HepG2 (cell line): Measurements from ENCODE around the gene SPTSSA. TPM values are rescaled to one million over a fixed set of nuclear protein-coding genes. Genes with fewer than 3 reads are reported as not detected.

Source experiments
- ATAC-seq: fragments of 200-7000 bp; cut with Tn5 transposase; 3 replicates; pipeline ENCODE4 v1.9.1; 2020; ENCODE audit warnings: mild to moderate bottlenecking, moderate library complexity
- BruUV-seq: library from RNA; stranded (reverse); fragments of 400-500 nt; replicated peaks from 2 replicates; lab custom pipeline; 2021; lab: Mats Ljungman, UMichigan
- CTCF ChIA-PET: fragments of 300-600 bp; formaldehyde crosslinking; extraction: SDS; loops from one replicate; lab custom pipeline; 2021; ENCODE audit warnings: low total read pairs, inconsistent platforms, low intra/inter-chr PET ratio; lab: Yijun Ruan, JAX
- POLR2A ChIA-PET: fragments of 350-600 bp; sonication (Branson Sonifier 250); formaldehyde crosslinking; loops from one replicate; lab custom pipeline; 2020; ENCODE audit warnings: antibody characterized with exemption, inconsistent platforms; lab: Yijun Ruan, JAX
- DNase-seq: peaks from one replicate; pipeline ENCODE4 v3.0.0-alpha.2; 2015; ENCODE audit warnings: low spot score
- FAIRE-seq: peaks from 3 replicates; lab custom pipeline; 2011; peaks lifted over from hg19 to GRCh38; lab: Jason Lieb, UNC
- H2AFZ ChIP-seq: one replicate; pipeline ENCODE4 v1.6.1; 2011; ENCODE audit warnings: low read length, inconsistent platforms
- H3K27ac ChIP-seq: fragments of 300-600 bp; 3 replicates; pipeline ENCODE4 v1.8.0; 2011; ENCODE audit warnings: mixed run types, mild to moderate bottlenecking, mixed read lengths, low read length, inconsistent platforms; ENCODE audit not compliant: insufficient read depth; ENCODE audit errors: extremely low read length
- H3K27me3 ChIP-seq, 2 experiments: fragments of 200-600 bp in 1 of 2; 2 replicates in 1 of 2; 3 replicates in 1 of 2; pipeline versions ENCODE4 v1.6.0 to v1.8.0; 2011; ENCODE audit warnings: low read length in 2 of 2, mild to moderate bottlenecking in 2 of 2, moderate library complexity in 2 of 2, inconsistent platforms in 1 of 2; ENCODE audit not compliant: insufficient read depth in 2 of 2, control insufficient read depth in 1 of 2
- H3K36me3 ChIP-seq, 2 experiments: fragments of 200-600 bp in 1 of 2; replicated peaks in 1 of 2; 2 replicates in 1 of 2; 3 replicates in 1 of 2; pipeline versions ENCODE4 v1.5.1 to v1.8.0; 2011; ENCODE audit warnings: low read length in 2 of 2, inconsistent platforms in 1 of 2; ENCODE audit not compliant: insufficient read depth in 2 of 2, control insufficient read depth in 1 of 2
- H3K4me1 ChIP-seq: 2 replicates; pipeline ENCODE4 v1.5.1; 2012; ENCODE audit warnings: low read length, inconsistent platforms; ENCODE audit not compliant: insufficient read depth
- H3K4me2 ChIP-seq: 2 replicates; pipeline ENCODE4 v1.6.0; 2011; ENCODE audit warnings: low read depth, low read length, inconsistent platforms
- H3K4me3 ChIP-seq, 3 experiments: fragments of 200-600 bp in 1 of 3; sonication (generic), shearing (Covaris generic) in 1 of 3; replicated peaks in 1 of 3; 2 replicates each; pipeline ENCODE4 v1.5.1; 2011 to 2016; ENCODE audit warnings: low read length in 3 of 3, inconsistent platforms in 2 of 3, low read depth in 2 of 3, mild to moderate bottlenecking in 2 of 3, control low read depth in 1 of 3, mixed read lengths in 1 of 3; ENCODE audit not compliant: insufficient read depth in 1 of 3
- H3K79me2 ChIP-seq: one replicate; pipeline ENCODE4 v1.6.1; 2011; ENCODE audit warnings: low read length, inconsistent platforms; ENCODE audit not compliant: insufficient read depth
- H3K9ac ChIP-seq: 2 replicates; pipeline ENCODE4 v1.6.0; 2011; ENCODE audit warnings: mild to moderate bottlenecking, low read depth, low read length, inconsistent platforms; ENCODE audit not compliant: insufficient read depth
- H3K9me3 ChIP-seq: 2 replicates; pipeline ENCODE4 v1.5.1; 2012; ENCODE audit warnings: mild to moderate bottlenecking, low read length
- H4K20me1 ChIP-seq: 2 replicates; pipeline ENCODE4 v1.6.0; 2011; ENCODE audit warnings: inconsistent platforms, mild to moderate bottlenecking, low read length, moderate library complexity; ENCODE audit not compliant: insufficient read depth
- ELF3 ChIP-seq: IDR thresholded peaks from 2 replicates; pipeline ENCODE4 v1.6.1; 2016; ENCODE audit warnings: missing genetic modification reagents, missing compliant biosample characterization
- MIER2 ChIP-seq: IDR thresholded peaks from 2 replicates; pipeline ENCODE4 v1.6.1; 2016; ENCODE audit warnings: missing biosample characterization, missing genetic modification reagents
- MTF1 ChIP-seq: sonication (generic); formaldehyde crosslinking; IDR thresholded peaks from 2 replicates; pipeline ENCODE4 v1.5.0; 2020; ENCODE audit warnings: missing genetic modification reagents
- NFE2 ChIP-seq: sonication (generic); formaldehyde crosslinking; IDR thresholded peaks from 2 replicates; pipeline ENCODE4 v1.4.0; 2020; ENCODE audit warnings: missing genetic modification reagents
- POLR2G ChIP-seq: fragments of 200-400 bp; formaldehyde crosslinking; IDR thresholded peaks from 2 replicates; pipeline ENCODE4 v1.6.1; 2018; ENCODE audit warnings: mild to moderate bottlenecking, low read depth, low read length, moderate library complexity
- REXO4 ChIP-seq: sonication (generic); formaldehyde crosslinking; IDR thresholded peaks from 2 replicates; pipeline ENCODE4 v1.8.0; 2022; ENCODE audit warnings: missing genetic modification reagents, mild to moderate bottlenecking, borderline replicate concordance
- SAP130 ChIP-seq: IDR thresholded peaks from 2 replicates; pipeline ENCODE4 v1.6.1; 2016; ENCODE audit warnings: low read depth
- SIN3A ChIP-seq: IDR thresholded peaks from 2 replicates; pipeline ENCODE4 v1.6.1; 2011; ENCODE audit warnings: low read depth, mild to moderate bottlenecking, control low read depth, low read length, borderline replicate concordance
- SMAD9 ChIP-seq: sonication (generic); formaldehyde crosslinking; IDR thresholded peaks from 2 replicates; pipeline ENCODE4 v1.5.1; 2020; ENCODE audit warnings: mild to moderate bottlenecking, missing genetic modification reagents
- SOX5 ChIP-seq: IDR thresholded peaks from 2 replicates; pipeline ENCODE4 v1.6.1; 2016; ENCODE audit warnings: borderline replicate concordance
- ZNF383 ChIP-seq: sonication (generic); formaldehyde crosslinking; IDR thresholded peaks from 2 replicates; pipeline ENCODE4 v1.4.0; 2020; ENCODE audit warnings: missing genetic modification reagents, mild to moderate bottlenecking, borderline replicate concordance
- ZNF431 ChIP-seq: sonication (generic); formaldehyde crosslinking; IDR thresholded peaks from 2 replicates; pipeline ENCODE4 v1.9.0; 2022; ENCODE audit warnings: missing genetic modification reagents, low read depth, mild to moderate bottlenecking, borderline replicate concordance
- ZNF577 ChIP-seq: sonication (generic); formaldehyde crosslinking; IDR thresholded peaks from 2 replicates; pipeline ENCODE4 v1.4.0; 2020; ENCODE audit warnings: mild to moderate bottlenecking, low read depth, missing genetic modification reagents, borderline replicate concordance
- ZNF674 ChIP-seq: sonication (generic); formaldehyde crosslinking; IDR thresholded peaks from 2 replicates; pipeline ENCODE4 v1.5.0; 2020; ENCODE audit warnings: low read depth, mild to moderate bottlenecking, missing genetic modification reagents
- ZNF766 ChIP-seq: sonication (generic); formaldehyde crosslinking; IDR thresholded peaks from 2 replicates; pipeline ENCODE4 v1.5.0; 2020; ENCODE audit warnings: missing genetic modification reagents, borderline replicate concordance
- ZNF879 ChIP-seq: sonication (generic); formaldehyde crosslinking; IDR thresholded peaks from 2 replicates; pipeline ENCODE4 v1.8.1; 2023; ENCODE audit warnings: missing genetic modification reagents
- WGBS: methylation state at CpG from one replicate; pipeline ENCODE4 v1.1.6; 2017; ENCODE audit warnings: low lambda C conversion rate; 5-methylcytosine and 5-hydroxymethylcytosine counted together
- in situ Hi-C: cut with HindIII; loops from 2 replicates; pipeline ENCODE4 v1.10.0; 2017; ENCODE audit warnings: low pct_unique_long_range_greater_than_20kb; ENCODE audit not compliant: extremely low pct_ligation_motif_present
- intact Hi-C: fragments of 100-400 bp; cut with micrococcal nuclease; formaldehyde crosslinking; loops from one replicate; pipeline ENCODE4 v1.10.0; 2022; ENCODE audit not compliant: unreplicated experiment
- polyA plus RNA-seq, 8 experiments: library from polyadenylated mRNA; depleted of rRNA in 3 of 8; stranded (reverse) in 7 of 8; unstranded in 1 of 8; fragments of >200 nt; fragmentation: Illumina TruSeq in 4 of 8; extraction: Trizol in 4 of 8; gene quantifications; 2 replicates each; pipeline versions ENCODE4 v1.2.1 to v1.2.3, GENCODE V29; 2011 to 2016; ENCODE audit warnings: low read depth in 4 of 8, missing spikeins in 1 of 8, mixed read lengths in 1 of 8; ENCODE audit not compliant: insufficient read depth in 1 of 8
- total RNA-seq, 5 experiments: library from RNA; depleted of rRNA; stranded (reverse); fragments of >200 nt; fragmentation: Illumina TruSeq; extraction: Trizol; gene quantifications; 2 replicates each; pipeline ENCODE4 v1.2.3, GENCODE V29; 2016; ENCODE audit warnings: low read depth in 1 of 5
- TF ChIP-seq, protein P1 (sequence below): sonication (generic); formaldehyde crosslinking; IDR thresholded peaks from 2 replicates; pipeline ENCODE4 v1.8.0; 2022; ENCODE audit warnings: mild to moderate bottlenecking, missing genetic modification reagents; ENCODE audit not compliant: insufficient replicate concordance
- TF ChIP-seq, protein P2 (sequence below): sonication (generic); formaldehyde crosslinking; conservative IDR thresholded peaks from 2 replicates; pipeline ENCODE4 v1.8.0; 2022; ENCODE audit warnings: missing genetic modification reagents
- TF ChIP-seq, protein P3 (sequence below): sonication (generic); formaldehyde crosslinking; IDR thresholded peaks from 2 replicates; pipeline ENCODE4 v1.9.0; 2021; ENCODE audit warnings: missing genetic modification reagents, mild to moderate bottlenecking, borderline replicate concordance
- TF ChIP-seq, protein P4 (sequence below): sonication (generic); formaldehyde crosslinking; IDR thresholded peaks from 2 replicates; pipeline ENCODE4 v1.9.0; 2022; ENCODE audit warnings: missing genetic modification reagents, mild to moderate bottlenecking, borderline replicate concordance

Gene SPTSSA
- total and polyA plus RNA-seq, 2 of the 13 experiments (the other 11 are each of a cell fraction or from before 2014, with no cell fraction given): 19.1 to 86.1 TPM

DNA sequence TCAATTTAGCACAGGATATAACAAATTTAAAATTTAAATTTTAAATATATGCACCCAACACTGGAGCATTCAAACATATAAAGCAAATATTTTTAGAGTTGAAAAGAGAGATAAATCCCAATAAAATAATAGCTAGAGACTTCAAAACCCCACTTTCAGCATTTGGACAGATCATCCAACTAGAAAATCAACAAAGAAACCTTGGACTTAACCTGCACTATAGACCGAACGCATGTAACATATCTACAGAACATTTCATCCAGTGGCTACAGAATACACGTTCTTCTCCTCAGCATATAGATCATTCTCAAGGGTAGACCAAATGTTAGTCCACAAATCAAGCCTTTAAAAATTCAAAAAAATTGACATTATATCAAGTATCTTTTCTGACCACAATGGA, 64.0 kb downstream of the SPTSSA start:
- Histone ChIP-seq H3K27me3 (no peaks in the 10 kb centered on the region), H3K9ac (no peak overlapping the region), H2AFZ (no peak overlapping the region), H4K20me1 (no peaks in the 10 kb centered on the region), H3K4me3 (no peak overlapping the region), H3K4me1 (no peaks in the 10 kb centered on the region), H3K27ac (no peak overlapping the region), H3K36me3 (no peaks in the 10 kb centered on the region), H3K79me2 (no peaks in the 10 kb centered on the region), H3K9me3 (no peaks in the 10 kb centered on the region), H3K4me2 (no peak overlapping the region)
- intact Hi-C loops (loop anchor here (10.0 kb wide), 1 partner anchor 1797 kb away; no protein-coding TSS in a partner anchor), in situ Hi-C loops (no loop called here)
- CTCF ChIA-PET: no interaction called here
- 28% methylated on average over 3 of the region's 3 CpGs for WGBS
- POLR2A ChIA-PET: no interaction called here
- DNase-seq (no peak), FAIRE-seq (no peak), ATAC-seq (no peak)
- no TSS peak for BruUV-seq
- TF ChIP-seq ZNF766 (CRISPR knock-in tag) (no peak), SMAD9 (CRISPR knock-in tag) (no peak), SIN3A (0 out of 2 replicates have a peak, but pooled peaks have one; percentile 33), POLR2G (no peak), ZNF577 (CRISPR knock-in tag) (no peak), ZNF431 (CRISPR knock-in tag) (no peak), MTF1 (CRISPR knock-in tag) (no peak), REXO4 (CRISPR knock-in tag) (no peak), ZNF383 (CRISPR knock-in tag) (no peak), MIER2 (CRISPR knock-in tag) (peak; percentile 97), SAP130 (CRISPR knock-in tag) (peak; percentile 47; the same call in 1 of the 2 replicates), ZNF674 (no peak), ZNF879 (no peak), ELF3 (no peak), SOX5 (CRISPR knock-in tag) (no peak), NFE2 (CRISPR knock-in tag) (no peak)
- TF ChIP-seq, protein P1, sequence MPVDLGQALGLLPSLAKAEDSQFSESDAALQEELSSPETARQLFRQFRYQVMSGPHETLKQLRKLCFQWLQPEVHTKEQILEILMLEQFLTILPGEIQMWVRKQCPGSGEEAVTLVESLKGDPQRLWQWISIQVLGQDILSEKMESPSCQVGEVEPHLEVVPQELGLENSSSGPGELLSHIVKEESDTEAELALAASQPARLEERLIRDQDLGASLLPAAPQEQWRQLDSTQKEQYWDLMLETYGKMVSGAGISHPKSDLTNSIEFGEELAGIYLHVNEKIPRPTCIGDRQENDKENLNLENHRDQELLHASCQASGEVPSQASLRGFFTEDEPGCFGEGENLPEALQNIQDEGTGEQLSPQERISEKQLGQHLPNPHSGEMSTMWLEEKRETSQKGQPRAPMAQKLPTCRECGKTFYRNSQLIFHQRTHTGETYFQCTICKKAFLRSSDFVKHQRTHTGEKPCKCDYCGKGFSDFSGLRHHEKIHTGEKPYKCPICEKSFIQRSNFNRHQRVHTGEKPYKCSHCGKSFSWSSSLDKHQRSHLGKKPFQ: no peak
- TF ChIP-seq, protein P2, sequence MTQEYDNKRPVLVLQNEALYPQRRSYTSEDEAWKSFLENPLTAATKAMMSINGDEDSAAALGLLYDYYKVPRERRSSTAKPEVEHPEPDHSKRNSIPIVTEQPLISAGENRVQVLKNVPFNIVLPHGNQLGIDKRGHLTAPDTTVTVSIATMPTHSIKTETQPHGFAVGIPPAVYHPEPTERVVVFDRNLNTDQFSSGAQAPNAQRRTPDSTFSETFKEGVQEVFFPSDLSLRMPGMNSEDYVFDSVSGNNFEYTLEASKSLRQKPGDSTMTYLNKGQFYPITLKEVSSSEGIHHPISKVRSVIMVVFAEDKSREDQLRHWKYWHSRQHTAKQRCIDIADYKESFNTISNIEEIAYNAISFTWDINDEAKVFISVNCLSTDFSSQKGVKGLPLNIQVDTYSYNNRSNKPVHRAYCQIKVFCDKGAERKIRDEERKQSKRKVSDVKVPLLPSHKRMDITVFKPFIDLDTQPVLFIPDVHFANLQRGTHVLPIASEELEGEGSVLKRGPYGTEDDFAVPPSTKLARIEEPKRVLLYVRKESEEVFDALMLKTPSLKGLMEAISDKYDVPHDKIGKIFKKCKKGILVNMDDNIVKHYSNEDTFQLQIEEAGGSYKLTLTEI (CRISPR knock-in tag): no peak
- TF ChIP-seq, protein P3, sequence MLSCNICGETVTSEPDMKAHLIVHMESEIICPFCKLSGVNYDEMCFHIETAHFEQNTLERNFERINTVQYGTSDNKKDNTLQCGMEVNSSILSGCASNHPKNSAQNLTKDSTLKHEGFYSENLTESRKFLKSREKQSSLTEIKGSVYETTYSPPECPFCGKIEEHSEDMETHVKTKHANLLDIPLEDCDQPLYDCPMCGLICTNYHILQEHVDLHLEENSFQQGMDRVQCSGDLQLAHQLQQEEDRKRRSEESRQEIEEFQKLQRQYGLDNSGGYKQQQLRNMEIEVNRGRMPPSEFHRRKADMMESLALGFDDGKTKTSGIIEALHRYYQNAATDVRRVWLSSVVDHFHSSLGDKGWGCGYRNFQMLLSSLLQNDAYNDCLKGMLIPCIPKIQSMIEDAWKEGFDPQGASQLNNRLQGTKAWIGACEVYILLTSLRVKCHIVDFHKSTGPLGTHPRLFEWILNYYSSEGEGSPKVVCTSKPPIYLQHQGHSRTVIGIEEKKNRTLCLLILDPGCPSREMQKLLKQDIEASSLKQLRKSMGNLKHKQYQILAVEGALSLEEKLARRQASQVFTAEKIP (CRISPR knock-in tag): no peak
- TF ChIP-seq, protein P4, sequence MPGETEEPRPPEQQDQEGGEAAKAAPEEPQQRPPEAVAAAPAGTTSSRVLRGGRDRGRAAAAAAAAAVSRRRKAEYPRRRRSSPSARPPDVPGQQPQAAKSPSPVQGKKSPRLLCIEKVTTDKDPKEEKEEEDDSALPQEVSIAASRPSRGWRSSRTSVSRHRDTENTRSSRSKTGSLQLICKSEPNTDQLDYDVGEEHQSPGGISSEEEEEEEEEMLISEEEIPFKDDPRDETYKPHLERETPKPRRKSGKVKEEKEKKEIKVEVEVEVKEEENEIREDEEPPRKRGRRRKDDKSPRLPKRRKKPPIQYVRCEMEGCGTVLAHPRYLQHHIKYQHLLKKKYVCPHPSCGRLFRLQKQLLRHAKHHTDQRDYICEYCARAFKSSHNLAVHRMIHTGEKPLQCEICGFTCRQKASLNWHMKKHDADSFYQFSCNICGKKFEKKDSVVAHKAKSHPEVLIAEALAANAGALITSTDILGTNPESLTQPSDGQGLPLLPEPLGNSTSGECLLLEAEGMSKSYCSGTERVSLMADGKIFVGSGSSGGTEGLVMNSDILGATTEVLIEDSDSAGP (CRISPR knock-in tag): no peak
